Ascending aorta (tissue), 2 donors: ENCODE data around the gene SEPTIN8. TPM values are rescaled to one million over a fixed set of nuclear protein-coding genes. Genes with fewer than 3 reads are reported as not detected.
A peak's percentile ranks its signal among the peaks of the same experiment; 100 is the strongest.

Experiments
- DNase-seq, 2 donors: peaks; one replicate each; pipeline ENCODE4 v3.0.0-alpha.2; 2019; ENCODE audit warnings: low spot score in 2 of 2
- H3K27ac ChIP-seq, 2 donors: fragments of 200-600 bp; sonication (generic); one replicate each; pipeline ENCODE4 v1.5.1; 2016 to 2017; ENCODE audit warnings: mild to moderate bottlenecking in 1 of 2
- H3K27me3 ChIP-seq: fragments of 200-600 bp; sonication (generic); one replicate; pipeline ENCODE4 v1.5.1; 2017
- H3K36me3 ChIP-seq, 2 donors: fragments of 200-600 bp; sonication (generic); one replicate each; pipeline ENCODE4 v1.5.1; 2016
- H3K4me1 ChIP-seq, 2 donors: fragments of 200-600 bp; sonication (generic); one replicate each; pipeline ENCODE4 v1.5.1; 2016 to 2017; ENCODE audit warnings: mild to moderate bottlenecking in 1 of 2
- H3K4me3 ChIP-seq, 2 donors: fragments of 200-600 bp; sonication (generic); one replicate each; pipeline ENCODE4 v1.5.1; 2016 to 2017; ENCODE audit warnings: mild to moderate bottlenecking in 1 of 2
- H3K9me3 ChIP-seq, 2 donors: fragments of 200-600 bp; sonication (generic); one replicate each; pipeline ENCODE4 v1.5.1; 2016
- CTCF ChIP-seq, 3 experiments: fragments of 200-600 bp in 2 of 3; fragments of 450-650 bp in 1 of 3; sonication (generic) in 2 of 3; IDR thresholded peaks; one replicate each; pipeline ENCODE4 v1.5.1; 2016 to 2019; ENCODE audit warnings: antibody characterized with exemption in 3 of 3, mild to moderate bottlenecking in 1 of 3, moderate library complexity in 1 of 3
- intact Hi-C: fragments of 100-400 bp; cut with DNase I; formaldehyde crosslinking; loops from one replicate; pipeline ENCODE4 v1.15.1; 2023
- total RNA-seq: library from RNA; depleted of rRNA; stranded (reverse); fragments of >200 nt; gene quantifications from one replicate; pipeline ENCODE4 v1.1.0, GENCODE V29; 2016

SEPTIN8 gene
- 113 TPM for total RNA-seq

- peak within 1 kb of the TSS; percentile 66 to 86 for H3K4me3 ChIP-seq
- H3K27ac ChIP-seq = peak within 1 kb of the TSS; percentile 87 to 96
- no peak for DNase-seq
- peaks cover 8 to 29% of the 10 kb centered on the region in 2 donors for H3K4me1 ChIP-seq
- TF ChIP-seq CTCF (IDR thresholded peaks at IDR 0.05) = no peak
- H3K9me3 ChIP-seq = no peaks in the 10 kb centered on the region
- intact Hi-C loops = loop anchor here (2.0 to 5.0 kb wide), 4 partner anchors 35 to 185 kb away; partner anchors contain the start of genes AFF4, KIF3A and SOWAHA
- no peaks in the 10 kb centered on the region for H3K27me3 ChIP-seq
- H3K36me3 ChIP-seq = no peaks in the 10 kb centered on the region
Measured at GRCh38 chr5:132777209-132778069, at the start of gene SEPTIN8. TSS of gene SEPTIN8 (minus strand) at chr5:132777239. CDS start at chr5:132777137, 102 bp downstream.

- no peak overlapping the region for H3K4me3 ChIP-seq
- no peaks in the 10 kb centered on the region for H3K9me3 ChIP-seq
- no peak overlapping the region for H3K27ac ChIP-seq
- H3K36me3 ChIP-seq = no peaks in the 10 kb centered on the region
- peak in 1 of 2 donors; percentile 13 for DNase-seq
- H3K4me1 ChIP-seq = peaks cover 12 to 14% of the 10 kb centered on the region in 2 donors
- no peak for TF ChIP-seq CTCF (IDR thresholded peaks at IDR 0.05)
- intact Hi-C loops = no loop called here
- no peaks in the 10 kb centered on the region for H3K27me3 ChIP-seq
Measured at GRCh38 chr5:132826424-132827082, 49.5 kb upstream of the SEPTIN8 start.

- peak in 1 of 2 donors; percentile 63 for DNase-seq
- Histone ChIP-seq H3K4me3 (peak overlapping the region; percentile 27 to 47), H3K27ac (no peak overlapping the region), H3K4me1 (peaks cover 10 to 14% of the 10 kb centered on the region in 2 donors), H3K27me3 (no peaks in the 10 kb centered on the region), H3K36me3 (no peaks in the 10 kb centered on the region), H3K9me3 (no peaks in the 10 kb centered on the region)
- intact Hi-C loops = no loop called here
- no peak for TF ChIP-seq CTCF (IDR thresholded peaks at IDR 0.05)
Measured at GRCh38 chr5:132825834-132826391, 48.9 kb upstream of the SEPTIN8 start.

GRCh38 chr5:132825033-132825833 lies 48.2 kb upstream of the SEPTIN8 start:
- no peak overlapping the region for H3K27ac ChIP-seq
- H3K4me3 ChIP-seq = peak overlapping the region; percentile 27 to 47
- H3K9me3 ChIP-seq = no peaks in the 10 kb centered on the region
- intact Hi-C loops = no loop called here
- DNase-seq = peak in 1 of 2 donors; percentile 60
- H3K36me3 ChIP-seq = no peaks in the 10 kb centered on the region
- no peaks in the 10 kb centered on the region for H3K27me3 ChIP-seq
- no peak for TF ChIP-seq CTCF (IDR thresholded peaks at IDR 0.05)
- peaks cover 8 to 14% of the 10 kb centered on the region in 2 donors for H3K4me1 ChIP-seq

GRCh38 chr5:132824426-132824825 lies 47.4 kb upstream of the SEPTIN8 start:
- intact Hi-C loops = loop anchor here (5.0 kb wide), 1 partner anchor 167 kb away; the partner anchor contains the start of gene IL13
- DNase-seq = no peak
- TF ChIP-seq CTCF (IDR thresholded peaks at IDR 0.05) = no peak
- Histone ChIP-seq H3K27ac (no peak overlapping the region), H3K27me3 (no peaks in the 10 kb centered on the region), H3K4me3 (no peak overlapping the region), H3K9me3 (no peaks in the 10 kb centered on the region), H3K36me3 (no peaks in the 10 kb centered on the region), H3K4me1 (peaks cover 7 to 11% of the 10 kb centered on the region in 2 donors)
